KMS-11 (cell line): ENCODE results near the gene CHID1.

ENCODE experiments used
- H2AFZ ChIP-seq: fragments of 200-600 bp; sonication (generic); 2 replicates; pipeline ENCODE4 v1.6.1; 2016; ENCODE audit warnings: antibody characterized with exemption, mixed run types, low read depth
- H3K27ac ChIP-seq: fragments of 200-600 bp; sonication (generic); 2 replicates; pipeline ENCODE4 v1.6.1; 2016; ENCODE audit warnings: mild to moderate bottlenecking, mixed run types
- H3K27me3 ChIP-seq: fragments of 200-600 bp; sonication (generic); 2 replicates; pipeline ENCODE4 v1.6.1; 2017; ENCODE audit warnings: mild to moderate bottlenecking, low read depth, mixed run types, moderate library complexity; ENCODE audit not compliant: insufficient read depth
- H3K36me3 ChIP-seq: fragments of 200-600 bp; sonication (generic); 2 replicates; pipeline ENCODE4 v1.6.1; 2017; ENCODE audit warnings: mild to moderate bottlenecking, mixed run types; ENCODE audit not compliant: insufficient read depth
- H3K4me1 ChIP-seq: fragments of 200-600 bp; sonication (generic); 2 replicates; pipeline ENCODE4 v1.6.1; 2016; ENCODE audit warnings: mild to moderate bottlenecking, low read depth, mixed run types; ENCODE audit not compliant: poor library complexity, severe bottlenecking
- H3K4me2 ChIP-seq: fragments of 200-600 bp; sonication (generic); 2 replicates; pipeline ENCODE4 v1.7.0; 2016; ENCODE audit warnings: mild to moderate bottlenecking, mixed run types
- H3K4me3 ChIP-seq: fragments of 200-600 bp; sonication (generic); IDR thresholded peaks from 2 replicates; pipeline ENCODE4 v1.6.1; 2017; ENCODE audit warnings: low read depth, low read length, mixed read lengths; ENCODE audit not compliant: insufficient read depth
- H3K79me2 ChIP-seq: fragments of 200-600 bp; sonication (generic); 2 replicates; pipeline ENCODE4 v1.6.1; 2016; ENCODE audit warnings: low read depth, mixed run types; ENCODE audit not compliant: insufficient read depth
- H3K9ac ChIP-seq: fragments of 200-600 bp; sonication (generic); 2 replicates; pipeline ENCODE4 v1.6.1; 2016; ENCODE audit warnings: mild to moderate bottlenecking, mixed run types
- H4K20me1 ChIP-seq: fragments of 200-600 bp; sonication (generic); 2 replicates; pipeline ENCODE4 v1.6.1; 2016; ENCODE audit warnings: mild to moderate bottlenecking, mixed run types; ENCODE audit not compliant: insufficient read depth
- TF ChIP-seq, protein P1 (sequence below): fragments of 200-600 bp; sonication (generic); conservative IDR thresholded peaks from 2 replicates; pipeline ENCODE4 v1.6.1; 2017; ENCODE audit warnings: low read depth, mild to moderate bottlenecking, antibody characterized with exemption, low read length, moderate library complexity, mixed read lengths

The CHID1 gene

DNA sequence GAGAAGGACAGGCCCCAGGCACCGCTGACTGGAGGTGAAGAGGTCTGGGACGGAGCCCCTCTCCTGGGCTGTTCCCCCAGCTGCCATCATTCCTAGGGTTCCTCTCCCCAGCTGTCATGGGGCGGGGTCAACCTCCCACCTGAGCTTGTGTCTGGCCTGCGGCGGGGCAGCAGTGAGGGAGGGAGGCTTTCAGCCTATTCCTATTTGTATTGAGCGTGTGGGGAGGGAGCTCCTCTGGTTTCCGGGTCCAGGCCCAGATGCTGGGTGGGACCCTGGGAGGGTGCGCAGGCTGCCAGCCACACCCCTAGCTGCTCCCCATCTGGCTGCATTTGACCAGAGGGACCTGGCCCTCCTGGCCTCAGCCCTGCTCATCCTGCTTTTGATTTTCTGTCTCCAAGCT, 54.2 kb downstream of the CHID1 start:
- H3K27ac ChIP-seq: no peak overlapping the region
- no peak overlapping the region for H3K4me3 ChIP-seq
- H3K79me2 ChIP-seq: no peaks in the 10 kb centered on the region
- H3K4me2 ChIP-seq: no peak overlapping the region
- no peaks in the 10 kb centered on the region for H3K36me3 ChIP-seq
- TF ChIP-seq, protein P1, sequence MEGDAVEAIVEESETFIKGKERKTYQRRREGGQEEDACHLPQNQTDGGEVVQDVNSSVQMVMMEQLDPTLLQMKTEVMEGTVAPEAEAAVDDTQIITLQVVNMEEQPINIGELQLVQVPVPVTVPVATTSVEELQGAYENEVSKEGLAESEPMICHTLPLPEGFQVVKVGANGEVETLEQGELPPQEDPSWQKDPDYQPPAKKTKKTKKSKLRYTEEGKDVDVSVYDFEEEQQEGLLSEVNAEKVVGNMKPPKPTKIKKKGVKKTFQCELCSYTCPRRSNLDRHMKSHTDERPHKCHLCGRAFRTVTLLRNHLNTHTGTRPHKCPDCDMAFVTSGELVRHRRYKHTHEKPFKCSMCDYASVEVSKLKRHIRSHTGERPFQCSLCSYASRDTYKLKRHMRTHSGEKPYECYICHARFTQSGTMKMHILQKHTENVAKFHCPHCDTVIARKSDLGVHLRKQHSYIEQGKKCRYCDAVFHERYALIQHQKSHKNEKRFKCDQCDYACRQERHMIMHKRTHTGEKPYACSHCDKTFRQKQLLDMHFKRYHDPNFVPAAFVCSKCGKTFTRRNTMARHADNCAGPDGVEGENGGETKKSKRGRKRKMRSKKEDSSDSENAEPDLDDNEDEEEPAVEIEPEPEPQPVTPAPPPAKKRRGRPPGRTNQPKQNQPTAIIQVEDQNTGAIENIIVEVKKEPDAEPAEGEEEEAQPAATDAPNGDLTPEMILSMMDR: no peak
- no peak overlapping the region for H2AFZ ChIP-seq
- no peak overlapping the region for H3K9ac ChIP-seq
- peaks cover 3% of the 10 kb centered on the region; the same call in 1 of the 2 replicates for H3K27me3 ChIP-seq
- peaks cover 20% of the 10 kb centered on the region for H3K4me1 ChIP-seq
- H4K20me1 ChIP-seq: no peaks in the 10 kb centered on the region

DNA sequence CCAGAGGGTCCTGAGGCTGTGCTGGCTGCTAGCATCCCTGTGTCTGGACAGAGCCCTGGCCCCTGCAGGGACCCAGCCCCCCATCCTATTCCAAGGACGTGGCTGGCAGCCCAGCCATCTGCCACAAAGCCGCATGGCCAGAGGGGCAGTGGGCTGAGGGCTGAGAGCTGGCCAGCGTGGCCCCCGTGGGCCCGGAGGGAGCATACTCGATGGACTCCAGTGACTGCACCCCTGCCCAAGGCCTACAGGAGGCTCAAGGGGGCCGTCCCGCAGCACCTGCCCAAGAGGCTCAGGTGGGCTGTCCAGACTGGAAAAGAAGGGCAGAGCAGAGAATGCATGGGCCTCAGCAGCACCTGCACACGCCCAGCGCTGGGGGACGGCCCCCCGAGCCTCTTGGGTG, 54.8 kb downstream of the CHID1 start:
- Histone ChIP-seq H3K27ac (no peak overlapping the region), H3K4me1 (peaks cover 14% of the 10 kb centered on the region), H3K4me3 (no peak overlapping the region), H3K27me3 (peaks cover 7% of the 10 kb centered on the region; the same call in 1 of the 2 replicates), H3K79me2 (no peaks in the 10 kb centered on the region), H3K36me3 (no peaks in the 10 kb centered on the region), H2AFZ (no peak overlapping the region), H3K9ac (no peak overlapping the region), H3K4me2 (no peak overlapping the region), H4K20me1 (no peaks in the 10 kb centered on the region)
- TF ChIP-seq, protein P1: no peak

DNA sequence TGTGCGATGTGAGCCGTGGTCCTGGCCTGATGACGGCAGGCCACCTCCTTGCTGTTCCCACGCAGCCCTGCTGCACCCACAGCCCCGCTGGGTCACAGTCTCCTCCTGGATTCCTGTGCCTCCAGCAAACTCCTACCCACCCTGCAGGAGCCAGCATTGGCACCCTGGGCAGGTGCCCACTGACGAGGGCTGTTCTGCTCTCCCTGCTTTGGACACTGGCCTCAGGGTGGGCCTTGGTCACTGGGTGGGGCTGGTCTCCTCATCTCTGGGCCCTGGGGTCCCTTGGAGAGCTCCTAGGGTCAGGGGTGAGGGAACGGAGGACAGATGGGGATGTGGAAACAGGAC, 55.3 kb downstream of the CHID1 start:
- H3K27me3 ChIP-seq: peaks cover 12% of the 10 kb centered on the region; the same call in 1 of the 2 replicates
- no peak overlapping the region for H3K4me3 ChIP-seq
- no peak overlapping the region for H3K27ac ChIP-seq
- no peaks in the 10 kb centered on the region for H3K36me3 ChIP-seq
- TF ChIP-seq, protein P1: no peak
- H2AFZ ChIP-seq: no peak overlapping the region
- no peak overlapping the region for H3K4me2 ChIP-seq
- peaks cover 9% of the 10 kb centered on the region for H3K4me1 ChIP-seq
- H3K79me2 ChIP-seq: no peaks in the 10 kb centered on the region
- no peak overlapping the region for H3K9ac ChIP-seq
- H4K20me1 ChIP-seq: no peaks in the 10 kb centered on the region

DNA sequence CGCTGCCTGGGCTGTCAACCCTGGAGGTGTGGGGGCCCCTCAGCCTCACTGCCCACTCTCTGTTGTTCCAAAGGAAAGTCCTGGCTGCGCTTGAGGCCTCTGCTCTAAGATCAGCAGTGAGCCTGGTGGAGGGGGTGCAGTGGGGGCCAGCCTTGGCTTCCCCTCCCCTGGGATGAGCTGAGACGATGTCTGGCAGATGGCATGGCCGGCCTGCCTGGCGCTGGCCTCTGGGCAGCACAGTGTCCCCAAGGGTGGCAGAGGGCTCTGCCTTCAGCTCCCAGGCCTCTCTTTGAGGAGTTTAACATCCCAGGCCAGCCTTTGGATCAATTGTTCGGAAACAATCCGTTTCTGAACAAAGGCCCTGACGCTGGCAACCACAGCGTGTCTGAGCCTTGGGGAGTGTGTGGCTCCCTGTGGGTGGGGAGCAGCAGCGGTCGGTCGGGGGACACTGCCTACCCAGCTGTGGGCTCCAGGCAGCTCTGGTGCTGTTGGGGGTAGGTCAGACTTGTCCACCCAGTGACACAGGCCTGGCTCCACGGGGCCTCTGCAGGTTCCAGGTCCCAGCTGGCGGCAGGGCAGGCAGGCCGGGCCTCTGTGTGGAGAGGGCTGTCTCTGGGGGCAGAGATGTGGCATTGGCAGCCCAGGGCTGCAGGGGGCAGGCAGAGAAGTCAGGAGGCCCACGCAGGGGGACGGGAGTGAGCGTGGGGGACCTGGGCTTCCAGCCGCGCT, 55.8 kb downstream of the CHID1 start:
- no peak overlapping the region for H2AFZ ChIP-seq
- H3K36me3 ChIP-seq: no peaks in the 10 kb centered on the region
- H3K27ac ChIP-seq: no peak overlapping the region
- no peaks in the 10 kb centered on the region for H4K20me1 ChIP-seq
- TF ChIP-seq, protein P1: no peak
- no peak overlapping the region for H3K4me3 ChIP-seq
- H3K27me3 ChIP-seq: peaks cover 13% of the 10 kb centered on the region; the same call in 1 of the 2 replicates
- H3K4me1 ChIP-seq: peaks cover 4% of the 10 kb centered on the region
- no peaks in the 10 kb centered on the region for H3K79me2 ChIP-seq
- H3K4me2 ChIP-seq: no peak overlapping the region
- no peak overlapping the region for H3K9ac ChIP-seq
